ENCODE results near the gene LRRC74B. TPM values are rescaled to one million over a fixed set of nuclear protein-coding genes. Genes with fewer than 3 reads are reported as not detected.

LRRC74B gene
- total RNA-seq (under 0.01 TPM in 1 of 2 replicates, not detected in the other), polyA plus RNA-seq (not detected in 2 replicates), polyA minus RNA-seq (ENCODE audit: low replicate concordance) (not detected in 2 replicates)
- not detected in 2 replicates for polyA plus RNA-seq (2012)

GRCh38 chr22:21045585-21046294, at the start of gene LRRC74B:
Gene LRRC74B, plus strand, starts transcription at chr22:21045946. Its CDS starts 41 bp downstream, at chr22:21045987.
- H3K36me3 ChIP-seq (ENCODE audit: control insufficient read depth, insufficient read depth, low read length): no peaks in the 10 kb centered on the region
- H3K4me1 ChIP-seq (ENCODE audit: control insufficient read depth, extremely low read depth, insufficient read depth, low read length): peaks cover 30% of the 10 kb centered on the region
- H4K20me1 ChIP-seq (ENCODE audit: control insufficient read depth, extremely low read depth, insufficient read depth, low read length): no peaks in the 10 kb centered on the region
- TF ChIP-seq EZH2 (IDR thresholded peaks at IDR 0.05; ENCODE audit: low read length, missing control alignments) (no peak), CTCF (conservative IDR thresholded peaks at IDR 0.05 in 1 of 2, IDR thresholded peaks at IDR 0.05 in 1 of 2; ENCODE audit: low read depth in 1 of 2, low read length in 2 of 2) (no peak)
- H3K4me2 ChIP-seq (ENCODE audit: extremely low read depth, insufficient read depth, low read length): peak within 1 kb of the TSS; percentile 98
- no peaks in the 10 kb centered on the region for H3K79me2 ChIP-seq (ENCODE audit: control insufficient read depth, insufficient read depth, low read length)
- H2AFZ ChIP-seq (ENCODE audit: low read length): peak within 1 kb of the TSS; percentile 92
- no peaks in the 10 kb centered on the region for H3K27me3 ChIP-seq (ENCODE audit: control insufficient read depth, insufficient read depth, low read length)
- H3K4me3 ChIP-seq (replicated peaks in 1 of 4; ENCODE audit: control extremely low read depth in 1 of 4, insufficient read depth in 1 of 4, low read depth in 3 of 4, low read length in 4 of 4): peak within 1 kb of the TSS; percentile 48 to 62 (median 59)
- H3K9ac ChIP-seq (ENCODE audit: insufficient read depth, low read length): peak within 1 kb of the TSS; percentile 81
- H3K9me3 ChIP-seq (ENCODE audit: control insufficient read depth, insufficient read depth, low read depth, low read length): no peaks in the 10 kb centered on the region
- H3K27ac ChIP-seq (ENCODE audit: insufficient read depth, low read length): peak within 1 kb of the TSS; percentile 93
- DNase-seq (ENCODE audit: low read depth in 2 of 2): peak; percentile 89 to 93

- Histone ChIP-seq H3K79me2 (ENCODE audit: control insufficient read depth, insufficient read depth, low read length) (peaks cover 12% of the 10 kb centered on the region), H3K9ac (ENCODE audit: insufficient read depth, low read length) (no peak overlapping the region), H3K27ac (ENCODE audit: insufficient read depth, low read length) (no peak overlapping the region), H3K27me3 (ENCODE audit: control insufficient read depth, insufficient read depth, low read length) (no peaks in the 10 kb centered on the region), H3K36me3 (ENCODE audit: control insufficient read depth, insufficient read depth, low read length) (peaks cover 34% of the 10 kb centered on the region), H2AFZ (ENCODE audit: low read length) (no peak overlapping the region), H4K20me1 (ENCODE audit: control insufficient read depth, extremely low read depth, insufficient read depth, low read length) (no peaks in the 10 kb centered on the region), H3K9me3 (ENCODE audit: control insufficient read depth, insufficient read depth, low read depth, low read length) (no peaks in the 10 kb centered on the region), H3K4me2 (ENCODE audit: extremely low read depth, insufficient read depth, low read length) (no peak overlapping the region), H3K4me3 (replicated peaks in 1 of 4; ENCODE audit: control extremely low read depth in 1 of 4, insufficient read depth in 1 of 4, low read depth in 3 of 4, low read length in 4 of 4) (no peak overlapping the region), H3K4me1 (ENCODE audit: control insufficient read depth, extremely low read depth, insufficient read depth, low read length) (peaks cover 6% of the 10 kb centered on the region)
- TF ChIP-seq EZH2 (IDR thresholded peaks at IDR 0.05; ENCODE audit: low read length, missing control alignments) (no peak), CTCF (conservative IDR thresholded peaks at IDR 0.05 in 1 of 2, IDR thresholded peaks at IDR 0.05 in 1 of 2; ENCODE audit: low read depth in 1 of 2, low read length in 2 of 2) (no peak)
- DNase-seq (ENCODE audit: low read depth in 2 of 2): no peak
Measured at GRCh38 chr22:20996031-20996410, 49.7 kb upstream of the LRRC74B start.

GRCh38 chr22:20996598-20997535, 48.9 kb upstream of the LRRC74B start:
- Histone ChIP-seq H3K27ac (ENCODE audit: insufficient read depth, low read length) (no peak overlapping the region), H3K9ac (ENCODE audit: insufficient read depth, low read length) (no peak overlapping the region), H2AFZ (ENCODE audit: low read length) (no peak overlapping the region), H3K27me3 (ENCODE audit: control insufficient read depth, insufficient read depth, low read length) (no peaks in the 10 kb centered on the region), H3K4me1 (ENCODE audit: control insufficient read depth, extremely low read depth, insufficient read depth, low read length) (peaks cover 9% of the 10 kb centered on the region), H3K9me3 (ENCODE audit: control insufficient read depth, insufficient read depth, low read depth, low read length) (no peaks in the 10 kb centered on the region), H3K4me3 (replicated peaks in 1 of 4; ENCODE audit: control extremely low read depth in 1 of 4, insufficient read depth in 1 of 4, low read depth in 3 of 4, low read length in 4 of 4) (no peak overlapping the region), H3K79me2 (ENCODE audit: control insufficient read depth, insufficient read depth, low read length) (peaks cover 17% of the 10 kb centered on the region), H4K20me1 (ENCODE audit: control insufficient read depth, extremely low read depth, insufficient read depth, low read length) (no peaks in the 10 kb centered on the region), H3K4me2 (ENCODE audit: extremely low read depth, insufficient read depth, low read length) (no peak overlapping the region), H3K36me3 (ENCODE audit: control insufficient read depth, insufficient read depth, low read length) (peaks cover 27% of the 10 kb centered on the region)
- TF ChIP-seq CTCF (conservative IDR thresholded peaks at IDR 0.05 in 1 of 2, IDR thresholded peaks at IDR 0.05 in 1 of 2; ENCODE audit: low read depth in 1 of 2, low read length in 2 of 2): no peak
- no peak for TF ChIP-seq EZH2 (IDR thresholded peaks at IDR 0.05; ENCODE audit: low read length, missing control alignments)
- no peak for DNase-seq (ENCODE audit: low read depth in 2 of 2)

All from fibroblast of lung (primary cell).